RCC 7860 (cell line): Measurements from ENCODE around the gene SCRN3.
A peak's percentile ranks its signal among the peaks of the same experiment; 100 is the strongest.
"Not testable (repeated sequence)": the region's sequence is repeated elsewhere in the genome, so short reads cannot be mapped to it uniquely, and the experiment has no call there.

ENCODE experiments used
- DNase-seq: peaks from one replicate; pipeline ENCODE4 v3.0.0-alpha.2; 2015; ENCODE audit warnings: low spot score
- FAIRE-seq: peaks from 2 replicates; lab custom pipeline; 2012; peaks lifted over from hg19 to GRCh38; lab: Jason Lieb, UNC

SCRN3 gene

DNA sequence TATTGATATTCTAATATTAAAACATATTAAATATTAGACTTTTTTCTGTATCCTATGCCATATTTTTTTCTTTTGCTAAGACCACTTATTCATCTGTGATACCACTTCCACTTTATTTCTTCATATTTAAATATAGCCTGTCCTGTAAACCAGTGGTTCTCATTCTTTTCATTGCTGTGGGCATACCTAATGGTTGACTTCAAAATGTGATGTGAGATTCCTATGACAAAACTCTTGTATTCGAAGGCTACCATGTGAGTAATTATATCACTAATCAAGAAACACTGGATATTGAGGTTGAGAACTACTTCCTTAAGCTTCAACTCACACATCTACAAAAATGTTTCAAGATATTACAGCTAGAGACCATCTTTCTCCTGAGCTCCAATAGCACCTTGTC lies 3.6 kb downstream of the SCRN3 start:
- DNase-seq = no peak
- peak; percentile 8 for FAIRE-seq

DNA sequence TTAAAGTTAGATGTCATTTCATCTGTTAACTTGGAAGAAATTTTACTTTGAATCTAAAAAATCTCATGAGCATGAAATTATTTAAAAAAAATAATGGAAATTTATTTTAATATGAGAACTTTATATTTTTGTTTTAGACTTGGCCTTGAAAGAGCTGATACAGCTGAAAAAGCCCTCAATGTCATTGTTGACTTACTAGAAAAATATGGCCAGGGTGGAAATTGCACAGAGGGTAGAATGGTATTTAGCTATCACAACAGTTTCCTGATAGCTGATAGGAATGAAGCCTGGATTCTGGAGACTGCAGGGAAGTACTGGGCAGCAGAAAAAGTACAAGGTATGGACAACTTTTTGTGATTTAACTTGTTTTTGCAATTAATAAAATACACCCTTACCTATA lies 5.3 kb downstream of the SCRN3 start:
- FAIRE-seq (no peak), DNase-seq (no peak)

DNA sequence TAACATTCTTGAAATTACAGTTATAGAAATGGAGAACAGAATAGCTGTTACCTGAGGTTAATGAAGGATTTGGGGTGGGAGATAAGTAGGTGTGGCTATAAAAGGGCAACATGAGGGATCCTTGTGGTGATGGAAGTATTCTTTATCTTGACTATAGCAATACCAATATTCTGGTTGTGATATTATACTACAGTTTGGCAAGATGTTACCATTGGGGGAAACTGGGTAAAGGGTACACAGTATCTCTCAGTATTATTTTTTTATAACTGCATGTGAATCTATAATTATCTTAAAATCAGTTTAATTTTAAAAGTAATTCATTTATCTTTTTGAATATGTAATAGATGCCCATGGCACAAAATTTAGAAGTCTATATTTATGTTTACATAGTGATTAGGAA lies 8.1 kb downstream of the SCRN3 start:
- FAIRE-seq (no peak), DNase-seq (no peak)

DNA sequence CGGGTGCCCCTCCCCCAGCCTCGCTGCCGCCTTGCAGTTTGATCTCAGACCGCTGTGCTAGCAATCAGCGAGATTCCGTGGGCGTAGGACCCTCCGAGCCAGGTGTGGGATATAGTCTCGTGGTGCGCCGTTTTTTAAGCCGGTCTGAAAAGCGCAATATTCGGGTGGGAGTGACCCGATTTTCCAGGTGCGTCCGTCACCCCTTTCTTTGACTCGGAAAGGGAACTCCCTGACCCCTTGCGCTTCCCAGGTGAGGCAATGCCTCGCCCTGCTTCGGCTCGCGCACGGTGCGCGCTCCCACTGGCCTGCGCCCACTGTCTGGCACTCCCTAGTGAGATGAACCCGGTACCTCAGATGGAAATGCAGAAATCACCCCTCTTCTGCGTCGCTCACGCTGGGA lies 14.5 kb downstream of the SCRN3 start:
- not testable (repeated sequence) for DNase-seq, FAIRE-seq

DNA sequence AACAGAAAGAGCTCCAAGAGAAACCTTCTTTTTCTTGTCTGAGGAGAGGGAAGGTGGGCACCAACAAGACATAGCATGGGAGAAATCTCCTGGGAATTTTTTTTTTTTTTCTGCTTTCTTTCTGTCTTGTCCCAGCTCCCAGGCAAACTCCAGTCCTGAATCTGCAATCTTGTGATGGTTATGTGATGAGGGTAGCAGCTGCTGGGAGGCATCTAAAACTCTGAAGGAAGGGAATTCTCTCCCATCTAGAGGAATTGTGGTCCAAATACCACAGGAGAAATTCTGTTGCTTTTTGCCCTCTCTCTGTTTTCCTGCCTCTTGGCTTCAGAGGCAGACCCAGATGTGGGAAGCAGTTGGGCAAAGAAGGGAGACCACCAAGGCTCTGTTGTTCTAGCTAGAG lies 16.7 kb downstream of the SCRN3 start:
- FAIRE-seq (no peak), DNase-seq (no peak)

DNA sequence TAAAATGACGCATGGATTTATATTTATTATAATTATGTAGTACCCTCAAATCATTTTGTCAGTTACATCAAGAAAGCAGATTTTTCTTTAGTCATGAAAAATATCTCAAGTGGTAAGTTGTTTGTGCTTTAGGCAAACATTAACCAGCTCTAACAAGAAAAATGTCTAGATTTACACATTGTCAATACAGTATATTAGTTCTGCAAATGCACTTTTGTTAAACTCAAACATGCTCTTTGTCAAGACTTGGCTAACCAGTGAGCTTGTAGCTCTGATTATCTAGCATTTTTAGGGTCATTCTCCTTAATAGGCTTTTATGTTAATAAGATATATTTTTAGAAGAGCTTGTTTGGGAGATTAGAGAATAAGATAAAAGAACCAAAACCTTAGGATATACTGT lies 32.7 kb downstream of the SCRN3 start:
- no peak for DNase-seq
- no peak for FAIRE-seq

DNA sequence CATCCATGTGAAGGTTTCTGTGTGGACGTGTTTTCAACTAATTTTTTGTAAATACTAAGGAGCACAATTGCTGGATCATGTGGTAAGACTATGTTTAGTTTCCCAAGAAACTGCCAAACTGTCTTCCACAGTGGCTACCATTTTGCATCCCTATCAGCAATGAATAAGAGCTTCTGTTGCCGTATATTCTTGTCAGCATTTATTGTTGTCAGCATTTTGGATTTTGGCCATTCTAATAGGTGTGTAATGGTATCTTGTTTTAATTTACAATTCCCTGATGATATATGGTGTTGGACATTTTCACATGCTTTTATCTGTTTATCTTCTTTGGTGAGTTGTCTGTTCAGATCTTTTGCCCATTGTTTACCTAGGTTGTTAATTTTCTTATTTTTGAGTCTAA lies 34.5 kb downstream of the SCRN3 start:
- FAIRE-seq = no peak
- DNase-seq = no peak

DNA sequence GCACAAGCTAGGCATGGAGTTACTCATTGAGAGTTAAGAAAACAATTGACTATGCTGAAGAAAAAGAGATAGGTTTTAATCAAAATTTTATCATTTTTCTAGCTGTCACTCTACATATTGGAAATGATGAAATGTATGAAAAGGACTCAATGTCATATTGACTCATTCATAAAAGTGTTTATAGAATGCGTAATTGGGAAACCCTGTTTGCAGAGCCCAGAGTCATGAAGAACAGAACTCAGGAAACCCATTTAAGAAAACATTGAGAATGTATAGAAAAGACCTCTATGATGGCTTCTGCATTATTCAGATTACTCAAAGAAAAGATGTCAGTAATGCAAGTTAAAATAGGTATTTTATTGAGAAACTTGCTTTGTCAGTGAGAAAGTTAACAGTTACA lies 36.4 kb downstream of the SCRN3 start:
- DNase-seq (no peak), FAIRE-seq (no peak)

DNA sequence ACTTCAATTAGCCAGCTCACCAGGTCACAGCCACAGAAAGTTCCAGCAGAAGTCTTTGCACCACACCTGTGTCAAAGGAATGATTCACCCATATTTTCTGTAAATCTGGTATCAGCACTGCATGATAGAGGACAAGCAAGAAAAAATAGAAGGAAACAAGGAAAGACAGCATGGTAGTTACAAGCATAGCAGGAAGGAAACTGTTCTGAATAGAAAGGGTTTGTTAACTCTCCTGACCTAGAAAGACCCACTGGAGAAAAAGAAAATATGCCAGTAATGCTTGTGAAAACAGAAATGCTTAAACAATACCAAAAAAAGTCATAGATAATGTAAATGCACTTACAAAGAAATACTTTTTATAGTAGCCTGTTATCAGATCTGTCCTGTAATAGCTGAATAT lies 40.8 kb downstream of the SCRN3 start:
- no peak for DNase-seq
- no peak for FAIRE-seq

DNA sequence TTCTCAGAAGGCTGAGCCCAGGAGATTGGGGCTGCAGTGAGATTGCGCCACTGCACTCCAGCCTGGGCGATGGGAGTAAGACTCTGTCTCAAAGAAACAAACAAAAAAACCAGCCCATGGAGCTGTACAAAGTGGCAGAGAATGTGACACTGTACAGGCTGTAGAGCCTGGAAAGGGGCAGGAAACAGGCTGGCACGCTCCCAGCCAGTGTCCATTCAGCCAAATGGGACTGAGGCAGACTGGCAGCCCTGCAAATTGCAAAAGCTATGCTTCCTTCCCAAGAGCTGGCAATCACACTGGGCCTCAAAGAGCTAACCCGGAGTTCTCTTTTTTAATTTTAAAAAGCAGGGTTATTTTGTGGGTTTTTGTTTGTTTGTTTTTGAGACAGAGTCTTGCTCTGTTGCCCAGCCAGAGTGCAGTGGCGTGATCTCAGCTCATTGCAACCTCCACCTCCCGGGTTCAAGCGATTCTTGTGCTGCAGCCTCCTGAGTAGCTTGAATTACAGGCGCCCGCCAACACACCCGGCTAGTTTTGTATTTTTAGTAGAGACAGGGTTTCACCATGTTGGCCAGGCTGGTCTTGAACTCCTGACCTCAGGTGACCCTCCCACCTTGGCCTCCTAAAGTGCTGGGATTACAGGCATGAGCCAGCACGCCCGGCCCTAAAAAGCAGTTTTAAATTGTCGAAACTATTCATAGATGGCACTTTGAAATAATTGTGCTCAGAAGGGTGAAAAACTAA lies 42.8 kb downstream of the SCRN3 start:
- DNase-seq = no peak
- no peak for FAIRE-seq

DNA sequence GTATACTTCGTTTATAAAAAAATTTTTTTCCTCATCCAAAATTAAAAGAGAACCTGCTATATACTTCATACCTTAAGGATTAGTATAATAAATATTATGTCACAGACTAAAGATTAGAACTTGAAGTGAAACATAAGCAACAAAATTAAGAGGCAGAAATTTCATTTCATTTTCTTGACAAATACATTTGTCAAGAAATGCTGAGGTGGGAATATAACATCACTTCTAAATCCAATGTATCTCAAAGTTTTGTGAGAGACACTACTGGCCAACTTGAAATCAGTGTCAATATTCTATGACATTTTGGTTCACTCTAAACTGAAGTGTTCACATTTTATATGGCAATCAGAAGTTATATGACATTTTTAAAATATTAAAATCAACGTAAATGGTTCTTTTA lies 43.8 kb downstream of the SCRN3 start:
- DNase-seq (no peak), FAIRE-seq (no peak)

DNA sequence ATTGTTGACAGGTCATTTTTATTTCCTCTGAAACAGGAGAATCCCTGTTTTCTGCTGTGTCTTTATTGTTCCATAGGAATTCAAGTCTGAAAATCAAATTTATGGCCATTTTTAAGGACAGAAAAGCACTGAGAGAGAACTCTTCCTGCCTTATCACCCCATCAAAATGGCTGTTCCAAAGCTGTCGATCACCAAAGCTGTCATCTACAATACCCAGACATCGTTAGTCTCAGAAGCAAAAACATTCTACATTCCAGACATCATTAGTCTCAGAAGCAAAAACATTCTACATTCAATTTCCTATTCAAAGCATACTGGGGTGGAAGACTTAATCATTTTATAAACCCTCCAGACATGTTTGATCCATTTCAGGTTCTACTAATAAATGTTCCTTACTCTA lies 44.4 kb downstream of the SCRN3 start:
- no peak for DNase-seq
- FAIRE-seq = no peak

DNA sequence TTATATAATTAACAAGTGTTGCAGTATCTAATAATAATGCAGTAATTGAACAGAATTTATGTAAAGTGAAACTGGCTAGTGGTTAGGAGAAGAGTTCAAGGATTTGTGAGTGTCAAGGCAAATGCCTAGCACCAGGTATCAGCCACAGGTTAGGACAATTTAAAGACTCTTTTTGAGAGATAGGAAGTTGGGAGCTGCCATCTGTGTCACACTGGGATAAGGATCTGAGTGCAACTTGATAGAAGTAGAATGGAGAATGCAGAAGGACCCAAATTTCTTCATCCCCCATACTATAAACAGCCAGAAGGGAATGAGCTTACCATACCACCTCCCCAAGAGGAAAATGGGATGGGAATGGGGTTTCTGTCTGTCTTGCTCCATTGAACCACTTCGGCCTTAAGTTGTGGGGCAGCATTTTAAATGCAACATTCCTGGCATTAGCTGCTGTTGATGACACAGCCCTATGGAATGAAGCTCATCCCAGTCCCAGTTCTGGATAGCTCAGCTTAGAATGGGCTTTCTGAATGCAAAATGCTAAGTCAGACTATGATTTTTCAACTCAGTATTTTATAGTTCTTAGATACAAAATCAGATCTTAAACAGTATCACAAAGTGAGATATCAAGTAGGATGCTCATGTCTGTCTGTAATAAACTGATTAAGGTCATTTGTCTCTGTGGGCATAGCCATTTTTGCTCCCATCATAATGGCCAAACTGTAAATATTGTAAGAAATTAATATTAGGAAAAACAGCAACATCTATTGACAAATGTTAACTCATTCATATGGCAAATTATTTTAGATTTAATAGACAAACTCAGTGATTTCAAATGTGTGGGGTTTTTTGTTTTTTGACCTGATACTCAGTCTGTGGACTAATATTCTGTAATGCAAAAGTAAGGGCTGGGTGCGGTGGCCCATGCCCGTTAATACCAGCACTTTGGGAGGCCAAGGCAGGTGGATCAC lies 47.3 kb downstream of the SCRN3 start:
- FAIRE-seq (peak; percentile 94), DNase-seq (peak; percentile 77)

DNA sequence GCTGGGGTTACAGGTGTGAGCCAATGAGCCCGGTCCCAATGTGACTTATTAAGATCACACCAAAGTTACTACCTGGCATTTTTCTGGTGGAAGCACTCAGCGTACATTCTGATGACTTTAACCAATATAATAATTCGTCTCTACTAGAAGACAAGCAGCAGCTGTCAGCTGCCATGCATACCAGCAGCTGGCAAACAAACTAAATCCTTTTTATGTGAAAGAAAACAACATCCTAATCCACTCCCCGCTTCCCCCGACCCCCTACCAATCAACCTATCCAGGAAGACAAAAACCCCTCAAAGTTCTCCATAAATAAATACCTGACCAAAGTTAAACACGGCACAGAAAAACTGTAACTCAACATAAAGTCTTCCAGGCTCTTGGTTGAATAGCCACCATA lies 49.2 kb downstream of the SCRN3 start:
- no peak for FAIRE-seq

DNA sequence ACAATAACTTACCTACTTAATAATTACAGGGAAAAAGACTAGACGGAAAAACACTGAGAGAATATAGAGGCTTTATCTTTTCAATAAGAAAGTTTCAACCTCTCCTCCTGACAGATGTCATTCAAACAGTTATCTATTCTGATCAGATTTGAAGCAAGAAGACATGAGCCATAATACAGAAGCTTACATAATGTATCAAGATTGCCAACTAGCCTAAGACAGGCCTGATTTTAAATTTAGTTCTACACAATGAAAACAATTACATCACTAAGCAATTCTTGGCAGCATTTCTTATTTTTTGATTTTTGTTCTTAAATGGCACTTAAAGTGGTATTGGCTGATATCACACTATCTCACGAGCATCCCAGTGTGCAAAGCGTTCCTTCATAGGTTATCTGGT lies 49.7 kb downstream of the SCRN3 start:
- DNase-seq (no peak), FAIRE-seq (no peak)

More for the DNA sequence above, 49.2 kb downstream of the SCRN3 start:
- no peak for DNase-seq

DNA sequence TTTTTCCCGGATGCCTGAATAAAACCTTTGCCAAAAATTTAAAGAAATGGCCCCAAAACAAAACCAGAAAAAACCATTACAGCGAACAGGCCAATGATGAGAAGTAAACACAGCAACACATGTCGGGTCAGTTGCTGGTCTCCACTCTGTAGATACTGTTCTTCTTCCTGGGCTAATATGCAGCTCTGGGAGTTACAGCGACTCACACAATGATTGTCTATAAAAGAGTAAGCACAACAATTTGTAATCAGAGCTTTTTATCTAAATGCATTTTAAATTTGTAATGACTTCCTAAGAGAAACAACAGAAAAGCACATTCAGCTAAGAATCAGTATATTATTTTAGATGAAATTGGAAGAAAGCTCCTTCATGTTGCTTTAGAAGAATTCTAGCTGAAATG lies 51.0 kb downstream of the SCRN3 start:
- DNase-seq (no peak), FAIRE-seq (no peak)

DNA sequence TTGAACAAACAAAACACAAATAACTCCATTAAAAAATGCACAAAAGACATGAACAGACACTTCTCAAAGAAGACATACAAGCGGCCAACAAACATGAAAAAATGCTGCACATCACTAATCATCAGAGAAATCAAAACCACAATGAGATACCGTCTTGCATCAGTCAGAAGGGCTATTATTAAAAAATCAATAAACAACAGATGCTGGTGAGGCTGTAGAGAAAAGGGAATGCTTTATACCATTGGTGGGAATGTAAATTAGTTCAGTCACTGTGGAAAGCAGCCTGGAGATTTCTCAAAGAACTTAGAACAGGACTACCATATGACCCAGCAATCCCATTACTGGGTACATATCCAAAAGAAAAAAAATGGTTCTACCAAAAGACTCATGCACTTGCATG lies 53.5 kb downstream of the SCRN3 start:
- DNase-seq (no peak), FAIRE-seq (no peak)

DNA sequence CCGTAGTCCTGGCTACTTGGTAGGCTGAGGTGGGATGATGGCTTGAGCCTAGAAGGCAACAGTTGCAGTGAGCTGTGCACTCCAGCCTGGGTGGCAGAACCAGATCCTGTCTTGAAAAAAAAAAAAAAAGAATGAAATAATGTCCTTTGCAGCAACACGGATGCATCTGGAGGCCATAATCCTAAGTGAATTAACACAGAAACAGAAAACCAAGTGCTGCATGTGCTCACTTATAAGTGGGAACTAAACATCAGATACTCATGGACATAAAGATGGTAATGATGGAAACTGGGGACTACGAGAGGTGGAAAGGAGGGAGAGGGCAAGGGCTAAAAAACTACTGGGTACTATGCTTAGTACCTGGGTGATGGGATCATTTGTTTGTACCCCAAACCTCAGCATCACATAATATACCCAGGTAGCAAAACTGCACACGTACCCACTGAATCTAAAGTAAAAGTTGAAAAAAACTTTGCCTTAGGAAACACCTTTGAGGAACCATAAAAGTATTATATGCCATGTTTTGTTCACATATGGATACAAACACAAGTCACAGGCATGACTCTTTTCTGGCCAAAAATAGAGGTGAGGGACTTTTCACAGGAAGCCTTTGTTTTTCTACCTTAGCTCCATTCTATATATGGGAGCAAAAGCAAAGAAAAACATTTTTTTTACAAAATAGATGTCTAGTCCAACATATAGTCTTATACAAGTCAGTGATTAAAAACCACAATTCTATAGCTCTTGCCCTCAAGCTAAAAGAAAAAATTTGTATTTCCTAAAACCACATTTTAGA lies 54.7 kb downstream of the SCRN3 start:
- DNase-seq (no peak), FAIRE-seq (no peak)

DNA sequence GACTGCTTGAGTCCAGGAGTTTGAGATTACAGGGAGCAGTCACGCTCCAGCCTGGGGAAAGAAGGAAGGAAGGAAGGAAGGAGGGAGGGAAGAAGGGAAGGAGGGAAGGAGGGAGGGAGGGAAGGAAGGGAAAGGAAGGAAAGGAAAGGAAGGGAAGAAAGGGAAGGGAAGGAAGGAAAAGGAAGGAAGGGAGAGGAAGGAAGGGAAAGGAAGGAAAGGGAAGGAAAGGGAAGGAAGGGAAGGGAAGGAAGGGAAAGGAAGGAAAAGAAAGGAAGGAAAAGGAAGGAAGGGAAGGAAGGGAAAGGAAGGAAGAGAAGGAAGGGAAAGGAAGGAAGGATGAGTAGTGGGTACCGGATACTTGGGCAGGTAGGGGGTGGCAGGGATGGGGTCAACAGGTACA lies 59.0 kb downstream of the SCRN3 start:
- FAIRE-seq = no peak
- DNase-seq = no peak

DNA sequence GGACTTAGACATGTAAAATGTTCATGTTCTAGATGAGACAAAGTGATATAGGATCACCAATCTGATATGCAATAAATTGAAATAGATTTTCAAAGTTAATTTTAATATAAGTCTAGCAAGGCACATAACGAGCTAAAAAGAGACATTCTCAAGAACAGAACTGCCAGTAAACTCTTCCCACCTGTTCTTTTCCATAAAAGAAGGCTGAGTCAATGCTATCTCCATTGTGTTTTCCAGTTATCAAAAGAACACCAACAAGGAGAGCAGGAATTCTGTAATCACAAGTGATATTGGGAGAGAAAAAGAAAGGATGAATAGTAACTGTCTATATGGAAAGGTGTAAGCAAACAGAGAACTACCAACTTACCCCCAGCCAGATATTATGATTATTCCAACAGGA lies 65.7 kb downstream of the SCRN3 start:
- FAIRE-seq (no peak), DNase-seq (no peak)

DNA sequence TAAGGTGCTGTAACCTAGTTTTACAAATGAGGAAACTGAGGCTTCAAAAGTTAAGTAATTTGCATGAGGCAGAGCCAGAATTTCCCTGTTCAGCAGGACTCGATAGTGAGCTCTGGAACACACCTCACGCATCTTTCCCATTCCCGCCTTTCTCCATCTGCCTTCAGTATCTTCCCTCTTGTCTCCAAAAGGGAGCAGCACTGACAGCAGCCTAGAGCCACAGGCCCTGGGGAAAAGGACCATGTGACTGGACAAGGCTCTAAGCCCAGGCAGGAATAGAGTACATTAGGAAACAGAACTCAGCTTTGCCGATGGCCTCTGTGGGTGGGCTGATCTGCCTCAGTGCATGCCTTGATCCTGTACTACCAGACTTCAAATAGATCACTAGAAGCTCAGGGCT lies 69.8 kb downstream of the SCRN3 start:
- FAIRE-seq (no peak), DNase-seq (no peak)
